GM21390 (cell line): ENCODE measurements around the gene KRTAP5-1.

ENCODE experiments used
- ATAC-seq: cut with Tn5 transposase; IDR thresholded peaks from one replicate; pipeline ENCODE4 v1.9.1; 2021; ENCODE audit not compliant: unreplicated experiment

The KRTAP5-1 gene

GRCh38 chr11:1560649-1561251 lies 24.3 kb downstream of the KRTAP5-1 start:
- no peak for ATAC-seq

GRCh38 chr11:1560002-1560648 lies 25.0 kb downstream of the KRTAP5-1 start:
- no peak for ATAC-seq

- ATAC-seq, result no peak
Observed at GRCh38 chr11:1559111-1559951, 25.8 kb downstream of the KRTAP5-1 start.

GRCh38 chr11:1558775-1559110 lies 26.3 kb downstream of the KRTAP5-1 start:
- no peak for ATAC-seq

- no peak for ATAC-seq
Observed at GRCh38 chr11:1557904-1558774, 26.9 kb downstream of the KRTAP5-1 start.

- ATAC-seq, result no peak
Observed at GRCh38 chr11:1557051-1557884, 27.8 kb downstream of the KRTAP5-1 start.

- no peak for ATAC-seq
Observed at GRCh38 chr11:1556278-1556902, 28.7 kb downstream of the KRTAP5-1 start.

GRCh38 chr11:1555713-1556153 lies 29.4 kb downstream of the KRTAP5-1 start:
- no peak for ATAC-seq

GRCh38 chr11:1554981-1555712 lies 29.9 kb downstream of the KRTAP5-1 start:
- no peak for ATAC-seq

GRCh38 chr11:1553808-1554594 lies 31.1 kb downstream of the KRTAP5-1 start:
- no peak for ATAC-seq

GRCh38 chr11:1549338-1550330 lies 35.4 kb downstream of the KRTAP5-1 start:
- no peak for ATAC-seq

- no peak for ATAC-seq
Observed at GRCh38 chr11:1548221-1549070, 36.6 kb downstream of the KRTAP5-1 start.

GRCh38 chr11:1547467-1548098 lies 37.5 kb downstream of the KRTAP5-1 start:
- no peak for ATAC-seq

- no peak for ATAC-seq
Observed at GRCh38 chr11:1546536-1547466, 38.3 kb downstream of the KRTAP5-1 start.

GRCh38 chr11:1546077-1546535 lies 39.0 kb downstream of the KRTAP5-1 start:
- no peak for ATAC-seq
